Subcutaneous adipose tissue (tissue), 4 donors: ENCODE results near the gene SGMS1. TPM values are rescaled to one million over a fixed set of nuclear protein-coding genes. Genes with fewer than 3 reads are reported as not detected.

Experiments used
- total RNA-seq, 4 donors: library from RNA; depleted of rRNA; stranded (reverse); fragments of >200 nt; gene quantifications; one replicate each; pipeline ENCODE4 v1.1.0, GENCODE V29; 2016
- TF ChIP-seq, protein P1 (sequence below): fragments of 450-650 bp; IDR thresholded peaks from one replicate; pipeline ENCODE4 v1.5.1; 2016; ENCODE audit warnings: low read depth, mild to moderate bottlenecking, control low read depth, antibody characterized with exemption, moderate library complexity

The SGMS1 gene
- total RNA-seq, 4 donors from 2014 or later: 63.9 to 117 (median 87.4) TPM

GRCh38 chr10:50566150-50566549 lies 57.6 kb downstream of the SGMS1 start:
- TF ChIP-seq, protein P1, sequence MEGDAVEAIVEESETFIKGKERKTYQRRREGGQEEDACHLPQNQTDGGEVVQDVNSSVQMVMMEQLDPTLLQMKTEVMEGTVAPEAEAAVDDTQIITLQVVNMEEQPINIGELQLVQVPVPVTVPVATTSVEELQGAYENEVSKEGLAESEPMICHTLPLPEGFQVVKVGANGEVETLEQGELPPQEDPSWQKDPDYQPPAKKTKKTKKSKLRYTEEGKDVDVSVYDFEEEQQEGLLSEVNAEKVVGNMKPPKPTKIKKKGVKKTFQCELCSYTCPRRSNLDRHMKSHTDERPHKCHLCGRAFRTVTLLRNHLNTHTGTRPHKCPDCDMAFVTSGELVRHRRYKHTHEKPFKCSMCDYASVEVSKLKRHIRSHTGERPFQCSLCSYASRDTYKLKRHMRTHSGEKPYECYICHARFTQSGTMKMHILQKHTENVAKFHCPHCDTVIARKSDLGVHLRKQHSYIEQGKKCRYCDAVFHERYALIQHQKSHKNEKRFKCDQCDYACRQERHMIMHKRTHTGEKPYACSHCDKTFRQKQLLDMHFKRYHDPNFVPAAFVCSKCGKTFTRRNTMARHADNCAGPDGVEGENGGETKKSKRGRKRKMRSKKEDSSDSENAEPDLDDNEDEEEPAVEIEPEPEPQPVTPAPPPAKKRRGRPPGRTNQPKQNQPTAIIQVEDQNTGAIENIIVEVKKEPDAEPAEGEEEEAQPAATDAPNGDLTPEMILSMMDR: no peak

GRCh38 chr10:50565301-50566083 lies 58.3 kb downstream of the SGMS1 start:
- TF ChIP-seq, protein P1: no peak

DNA sequence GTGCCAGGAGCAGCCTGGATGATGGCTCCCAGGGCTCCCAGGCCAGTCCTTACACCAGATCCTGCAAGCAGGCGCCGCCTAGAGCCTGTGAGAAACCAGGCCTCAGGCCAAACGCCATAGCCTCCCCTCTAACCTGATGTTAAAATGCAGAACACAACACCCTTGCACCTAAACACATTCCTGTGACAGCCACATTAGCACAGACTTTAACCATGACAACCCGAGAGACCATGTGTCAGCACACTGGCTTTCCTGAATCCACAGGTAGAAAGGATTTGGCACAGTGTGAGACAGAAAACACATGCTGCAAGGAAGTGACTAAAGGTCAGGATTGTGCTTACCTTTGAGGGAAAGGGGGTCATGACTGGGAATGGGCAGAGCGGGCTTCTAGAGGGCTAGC lies 59.9 kb downstream of the SGMS1 start:
- TF ChIP-seq, protein P1: no peak

- TF ChIP-seq, protein P1: no peak
Measured at GRCh38 chr10:50561816-50562215, 61.9 kb downstream of the SGMS1 start.

GRCh38 chr10:50561266-50561665 lies 62.5 kb downstream of the SGMS1 start:
- TF ChIP-seq, protein P1: no peak

- TF ChIP-seq, protein P1: no peak
Measured at GRCh38 chr10:50560370-50560769, 63.4 kb downstream of the SGMS1 start.

DNA sequence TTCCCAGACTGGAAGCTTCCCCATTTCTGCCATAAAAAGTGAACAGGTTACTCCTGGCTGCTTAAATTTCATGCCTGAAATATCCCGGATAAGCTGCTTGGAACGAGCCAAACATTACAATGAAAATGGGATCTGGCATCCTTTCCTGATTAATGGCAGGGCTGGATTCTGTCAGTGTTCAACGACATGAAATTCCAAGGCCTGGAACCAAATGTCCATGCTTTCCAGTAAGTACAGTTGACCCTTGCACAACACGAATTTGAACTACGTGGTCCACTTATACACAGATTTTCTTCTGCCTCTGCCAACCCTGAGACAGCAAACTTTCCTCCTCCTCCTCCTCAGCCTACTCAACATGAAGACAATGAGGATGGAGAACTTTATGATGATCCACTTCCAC lies 65.4 kb downstream of the SGMS1 start:
- TF ChIP-seq, protein P1: no peak
